Measurements from ENCODE around the gene IDH2.

DNA sequence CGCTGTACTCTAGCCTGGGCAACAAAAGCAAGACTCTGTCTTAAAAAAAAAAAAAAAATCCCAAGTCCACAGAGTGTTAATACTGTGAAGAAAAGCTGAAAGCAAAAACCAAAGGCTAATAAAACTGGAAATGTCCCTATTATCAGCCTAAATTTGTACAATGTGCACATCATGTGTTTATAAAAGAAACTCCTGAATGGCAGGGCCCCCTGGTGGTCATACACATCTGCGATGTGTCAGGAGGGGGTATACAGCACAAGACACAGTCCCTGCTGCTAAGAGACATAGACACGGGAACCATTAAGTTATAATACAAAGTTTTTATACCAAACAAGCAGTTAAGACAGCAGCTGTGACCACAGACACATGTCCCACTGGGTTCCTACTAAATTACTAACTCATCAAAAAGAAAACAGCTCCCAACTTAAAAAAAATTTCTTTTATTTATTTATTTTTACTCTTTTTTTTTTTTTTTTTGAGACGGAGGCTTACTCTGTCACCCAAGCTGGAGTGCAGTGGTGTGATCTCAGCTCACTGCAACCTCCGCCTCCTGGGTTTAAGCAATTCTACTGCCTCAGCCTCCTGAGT is 31.0 kb downstream of the IDH2 start:
- TF ChIP-seq, protein P1, sequence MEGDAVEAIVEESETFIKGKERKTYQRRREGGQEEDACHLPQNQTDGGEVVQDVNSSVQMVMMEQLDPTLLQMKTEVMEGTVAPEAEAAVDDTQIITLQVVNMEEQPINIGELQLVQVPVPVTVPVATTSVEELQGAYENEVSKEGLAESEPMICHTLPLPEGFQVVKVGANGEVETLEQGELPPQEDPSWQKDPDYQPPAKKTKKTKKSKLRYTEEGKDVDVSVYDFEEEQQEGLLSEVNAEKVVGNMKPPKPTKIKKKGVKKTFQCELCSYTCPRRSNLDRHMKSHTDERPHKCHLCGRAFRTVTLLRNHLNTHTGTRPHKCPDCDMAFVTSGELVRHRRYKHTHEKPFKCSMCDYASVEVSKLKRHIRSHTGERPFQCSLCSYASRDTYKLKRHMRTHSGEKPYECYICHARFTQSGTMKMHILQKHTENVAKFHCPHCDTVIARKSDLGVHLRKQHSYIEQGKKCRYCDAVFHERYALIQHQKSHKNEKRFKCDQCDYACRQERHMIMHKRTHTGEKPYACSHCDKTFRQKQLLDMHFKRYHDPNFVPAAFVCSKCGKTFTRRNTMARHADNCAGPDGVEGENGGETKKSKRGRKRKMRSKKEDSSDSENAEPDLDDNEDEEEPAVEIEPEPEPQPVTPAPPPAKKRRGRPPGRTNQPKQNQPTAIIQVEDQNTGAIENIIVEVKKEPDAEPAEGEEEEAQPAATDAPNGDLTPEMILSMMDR (conservative IDR thresholded peaks at IDR 0.05): peak; percentile 87
- no peak for TF ChIP-seq ZFX (IDR thresholded peaks at IDR 0.05)
